ENCODE data around the gene TMEM179.

Gene TMEM179

GRCh38 chr14:104636131-104636530 is 31.6 kb upstream of the TMEM179 start:
- Histone ChIP-seq H3K4me1 (ENCODE audit: control insufficient read depth, insufficient read depth, low read length) (no peaks in the 10 kb centered on the region), H3K4me3 (ENCODE audit: low read length) (no peak overlapping the region), H3K27me3 (replicated peaks; ENCODE audit: control insufficient read depth, insufficient read depth, low read length) (peaks cover 69% of the 10 kb centered on the region), H3K9me3 (ENCODE audit: control insufficient read depth, low read length) (no peaks in the 10 kb centered on the region), H3K36me3 (ENCODE audit: control insufficient read depth, insufficient read depth, low read length, severe bottlenecking) (no peaks in the 10 kb centered on the region), H3K9ac (ENCODE audit: low read length) (no peak overlapping the region)
- no peak for DNase-seq (ENCODE audit: low read depth)

- no peaks in the 10 kb centered on the region for H3K4me1 ChIP-seq (ENCODE audit: control insufficient read depth, insufficient read depth, low read length)
- peaks cover 69% of the 10 kb centered on the region for H3K27me3 ChIP-seq (replicated peaks; ENCODE audit: control insufficient read depth, insufficient read depth, low read length)
Observed at GRCh38 chr14:104635717-104636116, 31.1 kb upstream of the TMEM179 start.

GRCh38 chr14:104634886-104635570 is 30.5 kb upstream of the TMEM179 start:
- Histone ChIP-seq H3K36me3 (ENCODE audit: control insufficient read depth, insufficient read depth, low read length, severe bottlenecking) (no peaks in the 10 kb centered on the region), H3K27me3 (replicated peaks; ENCODE audit: control insufficient read depth, insufficient read depth, low read length) (peaks cover 69% of the 10 kb centered on the region), H3K4me3 (ENCODE audit: low read length) (no peak overlapping the region), H3K9me3 (ENCODE audit: control insufficient read depth, low read length) (no peaks in the 10 kb centered on the region), H3K4me1 (ENCODE audit: control insufficient read depth, insufficient read depth, low read length) (no peaks in the 10 kb centered on the region), H3K9ac (ENCODE audit: low read length) (no peak overlapping the region)
- DNase-seq (ENCODE audit: low read depth), result no peak

More at GRCh38 chr14:104635717-104636116, 31.1 kb upstream of the TMEM179 start:
- no peaks in the 10 kb centered on the region for H3K9me3 ChIP-seq (ENCODE audit: control insufficient read depth, low read length)
- H3K36me3 ChIP-seq (ENCODE audit: control insufficient read depth, insufficient read depth, low read length, severe bottlenecking), result no peaks in the 10 kb centered on the region
- no peak overlapping the region for H3K4me3 ChIP-seq (ENCODE audit: low read length)
- no peak overlapping the region for H3K9ac ChIP-seq (ENCODE audit: low read length)
- DNase-seq (ENCODE audit: low read depth), result no peak

- no peak for DNase-seq (ENCODE audit: low read depth)
- peaks cover 62% of the 10 kb centered on the region for H3K27me3 ChIP-seq (replicated peaks; ENCODE audit: control insufficient read depth, insufficient read depth, low read length)
Observed at GRCh38 chr14:104634138-104634760, 29.7 kb upstream of the TMEM179 start.

GRCh38 chr14:104633276-104634137 is 28.9 kb upstream of the TMEM179 start:
- Histone ChIP-seq H3K9me3 (ENCODE audit: control insufficient read depth, low read length) (peaks cover 7% of the 10 kb centered on the region), H3K4me3 (ENCODE audit: low read length) (no peak overlapping the region)
- no peak for DNase-seq (ENCODE audit: low read depth)

More at GRCh38 chr14:104634138-104634760, 29.7 kb upstream of the TMEM179 start:
- H3K36me3 ChIP-seq (ENCODE audit: control insufficient read depth, insufficient read depth, low read length, severe bottlenecking), result no peaks in the 10 kb centered on the region
- H3K4me1 ChIP-seq (ENCODE audit: control insufficient read depth, insufficient read depth, low read length), result no peaks in the 10 kb centered on the region
- H3K4me3 ChIP-seq (ENCODE audit: low read length), result no peak overlapping the region
- H3K9ac ChIP-seq (ENCODE audit: low read length), result no peak overlapping the region
- H3K9me3 ChIP-seq (ENCODE audit: control insufficient read depth, low read length), result peaks cover 2% of the 10 kb centered on the region

GRCh38 chr14:104632781-104633180 is 28.2 kb upstream of the TMEM179 start:
- no peaks in the 10 kb centered on the region for H3K36me3 ChIP-seq (ENCODE audit: control insufficient read depth, insufficient read depth, low read length, severe bottlenecking)
- no peaks in the 10 kb centered on the region for H3K4me1 ChIP-seq (ENCODE audit: control insufficient read depth, insufficient read depth, low read length)
- H3K27me3 ChIP-seq (replicated peaks; ENCODE audit: control insufficient read depth, insufficient read depth, low read length), result peaks cover 51% of the 10 kb centered on the region
- no peak overlapping the region for H3K9ac ChIP-seq (ENCODE audit: low read length)
- peaks cover 8% of the 10 kb centered on the region for H3K9me3 ChIP-seq (ENCODE audit: control insufficient read depth, low read length)
- no peak for DNase-seq (ENCODE audit: low read depth)
- H3K4me3 ChIP-seq (ENCODE audit: low read length), result no peak overlapping the region

More at GRCh38 chr14:104633276-104634137, 28.9 kb upstream of the TMEM179 start:
- Histone ChIP-seq H3K36me3 (ENCODE audit: control insufficient read depth, insufficient read depth, low read length, severe bottlenecking) (no peaks in the 10 kb centered on the region), H3K4me1 (ENCODE audit: control insufficient read depth, insufficient read depth, low read length) (no peaks in the 10 kb centered on the region), H3K9ac (ENCODE audit: low read length) (no peak overlapping the region), H3K27me3 (replicated peaks; ENCODE audit: control insufficient read depth, insufficient read depth, low read length) (peaks cover 55% of the 10 kb centered on the region)

GRCh38 chr14:104624939-104625338 is 20.4 kb upstream of the TMEM179 start:
- no peak for DNase-seq (ENCODE audit: low read depth)
- no peaks in the 10 kb centered on the region for H3K4me1 ChIP-seq (ENCODE audit: control insufficient read depth, insufficient read depth, low read length)
- peaks cover 37% of the 10 kb centered on the region for H3K27me3 ChIP-seq (replicated peaks; ENCODE audit: control insufficient read depth, insufficient read depth, low read length)
- H3K9me3 ChIP-seq (ENCODE audit: control insufficient read depth, low read length), result peaks cover 14% of the 10 kb centered on the region
- H3K36me3 ChIP-seq (ENCODE audit: control insufficient read depth, insufficient read depth, low read length, severe bottlenecking), result no peaks in the 10 kb centered on the region
- no peak overlapping the region for H3K9ac ChIP-seq (ENCODE audit: low read length)
- H3K4me3 ChIP-seq (ENCODE audit: low read length), result no peak overlapping the region

- Histone ChIP-seq H3K4me1 (ENCODE audit: control insufficient read depth, insufficient read depth, low read length) (no peaks in the 10 kb centered on the region), H3K9me3 (ENCODE audit: control insufficient read depth, low read length) (peaks cover 12% of the 10 kb centered on the region), H3K9ac (ENCODE audit: low read length) (no peak overlapping the region), H3K36me3 (ENCODE audit: control insufficient read depth, insufficient read depth, low read length, severe bottlenecking) (no peaks in the 10 kb centered on the region), H3K4me3 (ENCODE audit: low read length) (no peak overlapping the region), H3K27me3 (replicated peaks; ENCODE audit: control insufficient read depth, insufficient read depth, low read length) (peaks cover 36% of the 10 kb centered on the region)
- DNase-seq (ENCODE audit: low read depth), result no peak
Observed at GRCh38 chr14:104614126-104614812, 9.7 kb upstream of the TMEM179 start.

GRCh38 chr14:104611881-104612280 is 7.3 kb upstream of the TMEM179 start:
- Histone ChIP-seq H3K9ac (ENCODE audit: low read length) (no peak overlapping the region), H3K9me3 (ENCODE audit: control insufficient read depth, low read length) (peaks cover 12% of the 10 kb centered on the region), H3K27me3 (replicated peaks; ENCODE audit: control insufficient read depth, insufficient read depth, low read length) (peaks cover 24% of the 10 kb centered on the region), H3K36me3 (ENCODE audit: control insufficient read depth, insufficient read depth, low read length, severe bottlenecking) (no peaks in the 10 kb centered on the region), H3K4me1 (ENCODE audit: control insufficient read depth, insufficient read depth, low read length) (no peaks in the 10 kb centered on the region), H3K4me3 (ENCODE audit: low read length) (no peak overlapping the region)
- no peak for DNase-seq (ENCODE audit: low read depth)

- no peaks in the 10 kb centered on the region for H3K4me1 ChIP-seq (ENCODE audit: control insufficient read depth, insufficient read depth, low read length)
- DNase-seq (ENCODE audit: low read depth), result no peak
- H3K36me3 ChIP-seq (ENCODE audit: control insufficient read depth, insufficient read depth, low read length, severe bottlenecking), result no peaks in the 10 kb centered on the region
- no peak overlapping the region for H3K9ac ChIP-seq (ENCODE audit: low read length)
- no peak overlapping the region for H3K4me3 ChIP-seq (ENCODE audit: low read length)
- H3K9me3 ChIP-seq (ENCODE audit: control insufficient read depth, low read length), result peaks cover 10% of the 10 kb centered on the region
- peaks cover 19% of the 10 kb centered on the region for H3K27me3 ChIP-seq (replicated peaks; ENCODE audit: control insufficient read depth, insufficient read depth, low read length)
Observed at GRCh38 chr14:104610749-104611310, 6.3 kb upstream of the TMEM179 start.

All from adipocyte (in vitro differentiated cells).